SU-DHL-6 (cell line): ENCODE data around the gene KRT15.

Experiments
- H2AFZ ChIP-seq: fragments of 200-600 bp; sonication (generic); 2 replicates; pipeline ENCODE4 v1.6.1; 2014; ENCODE audit warnings: low read depth, mild to moderate bottlenecking, moderate library complexity, mixed read lengths, antibody characterized with exemption, low read length; ENCODE audit not compliant: severe bottlenecking
- H3F3A ChIP-seq: fragments of 200-600 bp; shearing (Covaris generic); 2 replicates; pipeline ENCODE4 v1.6.0; 2016; ENCODE audit warnings: antibody characterized with exemption, mild to moderate bottlenecking; ENCODE audit not compliant: insufficient read depth
- H3K27ac ChIP-seq: fragments of 200-600 bp; sonication (generic); 2 replicates; pipeline ENCODE4 v1.5.1; 2016; ENCODE audit warnings: low read depth, mild to moderate bottlenecking, low read length, moderate library complexity, mixed read lengths
- H3K27me3 ChIP-seq: fragments of 200-600 bp; sonication (generic), shearing (Covaris generic); 2 replicates; pipeline ENCODE4 v1.6.0; 2014; ENCODE audit warnings: mild to moderate bottlenecking, low read length
- H3K36me3 ChIP-seq: fragments of 200-600 bp; sonication (generic); 2 replicates; pipeline ENCODE4 v1.6.1; 2014; ENCODE audit warnings: mild to moderate bottlenecking, low read length, mixed read lengths
- H3K4me2 ChIP-seq: fragments of 300-600, 200-600 bp; shearing (Covaris generic), sonication (generic); 2 replicates; pipeline ENCODE4 v1.6.0; 2014; ENCODE audit warnings: low read length, low read depth, mild to moderate bottlenecking; ENCODE audit not compliant: poor library complexity, severe bottlenecking
- H3K4me3 ChIP-seq: fragments of 200-600 bp; sonication (generic); 2 replicates; pipeline ENCODE4 v1.5.1; 2014; ENCODE audit warnings: antibody characterized with exemption, low read length, mild to moderate bottlenecking, mixed read lengths; ENCODE audit not compliant: insufficient read depth, poor library complexity, severe bottlenecking
- H3K79me2 ChIP-seq: fragments of 200-600 bp; sonication (generic); 2 replicates; pipeline ENCODE4 v1.6.1; 2014; ENCODE audit warnings: mild to moderate bottlenecking, low read length, moderate library complexity; ENCODE audit not compliant: insufficient read depth
- H3K9ac ChIP-seq: fragments of 200-600 bp; sonication (generic); 2 replicates; pipeline ENCODE4 v1.7.0; 2014; ENCODE audit warnings: mild to moderate bottlenecking, low read length
- H3K9me2 ChIP-seq: fragments of 200-600 bp; sonication (generic); replicated peaks from 2 replicates; pipeline ENCODE4 v1.6.1; 2014; ENCODE audit warnings: low read length; ENCODE audit not compliant: insufficient read depth
- H3K9me3 ChIP-seq: fragments of 200-600 bp; sonication (generic); 2 replicates; pipeline ENCODE4 v1.6.1; 2014; ENCODE audit warnings: low read length, mixed read lengths; ENCODE audit not compliant: insufficient read depth
- H4K20me1 ChIP-seq: fragments of 200-600 bp; sonication (generic); 2 replicates; pipeline ENCODE4 v1.6.1; 2014; ENCODE audit warnings: low read depth, mild to moderate bottlenecking, antibody characterized with exemption, low read length, moderate library complexity, mixed read lengths
- EZH2phosphoT487 ChIP-seq: fragments of 200-600 bp; sonication (generic), shearing (Covaris generic); conservative IDR thresholded peaks from 2 replicates; pipeline ENCODE4 v1.6.1; 2018; ENCODE audit warnings: mild to moderate bottlenecking, antibody characterized with exemption, low read length, moderate library complexity, mixed read lengths
- TF ChIP-seq, protein P1 (sequence below): fragments of 200-600 bp; sonication (generic); IDR thresholded peaks from one replicate; pipeline ENCODE4 v1.5.1; 2017; ENCODE audit warnings: antibody characterized with exemption, mild to moderate bottlenecking, low read length, moderate library complexity; ENCODE audit not compliant: insufficient read depth, poor library complexity, severe bottlenecking

The KRT15 gene

GRCh38 chr17:41516830-41517283 lies 1.8 kb downstream of the KRT15 start:
- TF ChIP-seq, protein P1, sequence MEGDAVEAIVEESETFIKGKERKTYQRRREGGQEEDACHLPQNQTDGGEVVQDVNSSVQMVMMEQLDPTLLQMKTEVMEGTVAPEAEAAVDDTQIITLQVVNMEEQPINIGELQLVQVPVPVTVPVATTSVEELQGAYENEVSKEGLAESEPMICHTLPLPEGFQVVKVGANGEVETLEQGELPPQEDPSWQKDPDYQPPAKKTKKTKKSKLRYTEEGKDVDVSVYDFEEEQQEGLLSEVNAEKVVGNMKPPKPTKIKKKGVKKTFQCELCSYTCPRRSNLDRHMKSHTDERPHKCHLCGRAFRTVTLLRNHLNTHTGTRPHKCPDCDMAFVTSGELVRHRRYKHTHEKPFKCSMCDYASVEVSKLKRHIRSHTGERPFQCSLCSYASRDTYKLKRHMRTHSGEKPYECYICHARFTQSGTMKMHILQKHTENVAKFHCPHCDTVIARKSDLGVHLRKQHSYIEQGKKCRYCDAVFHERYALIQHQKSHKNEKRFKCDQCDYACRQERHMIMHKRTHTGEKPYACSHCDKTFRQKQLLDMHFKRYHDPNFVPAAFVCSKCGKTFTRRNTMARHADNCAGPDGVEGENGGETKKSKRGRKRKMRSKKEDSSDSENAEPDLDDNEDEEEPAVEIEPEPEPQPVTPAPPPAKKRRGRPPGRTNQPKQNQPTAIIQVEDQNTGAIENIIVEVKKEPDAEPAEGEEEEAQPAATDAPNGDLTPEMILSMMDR: no peak
- no peak for TF ChIP-seq EZH2phosphoT487
- H3K9me3 ChIP-seq: no peaks in the 10 kb centered on the region
- no peaks in the 10 kb centered on the region for H4K20me1 ChIP-seq
- no peaks in the 10 kb centered on the region for H3K79me2 ChIP-seq
- H3K9ac ChIP-seq: no peak overlapping the region
- no peak overlapping the region for H3K27ac ChIP-seq
- no peak overlapping the region for H2AFZ ChIP-seq
- H3K27me3 ChIP-seq: no peaks in the 10 kb centered on the region
- H3K4me2 ChIP-seq: no peak overlapping the region
- H3K4me3 ChIP-seq: no peak overlapping the region
- H3F3A ChIP-seq: no peaks in the 10 kb centered on the region
- no peaks in the 10 kb centered on the region for H3K9me2 ChIP-seq
- no peaks in the 10 kb centered on the region for H3K36me3 ChIP-seq

DNA sequence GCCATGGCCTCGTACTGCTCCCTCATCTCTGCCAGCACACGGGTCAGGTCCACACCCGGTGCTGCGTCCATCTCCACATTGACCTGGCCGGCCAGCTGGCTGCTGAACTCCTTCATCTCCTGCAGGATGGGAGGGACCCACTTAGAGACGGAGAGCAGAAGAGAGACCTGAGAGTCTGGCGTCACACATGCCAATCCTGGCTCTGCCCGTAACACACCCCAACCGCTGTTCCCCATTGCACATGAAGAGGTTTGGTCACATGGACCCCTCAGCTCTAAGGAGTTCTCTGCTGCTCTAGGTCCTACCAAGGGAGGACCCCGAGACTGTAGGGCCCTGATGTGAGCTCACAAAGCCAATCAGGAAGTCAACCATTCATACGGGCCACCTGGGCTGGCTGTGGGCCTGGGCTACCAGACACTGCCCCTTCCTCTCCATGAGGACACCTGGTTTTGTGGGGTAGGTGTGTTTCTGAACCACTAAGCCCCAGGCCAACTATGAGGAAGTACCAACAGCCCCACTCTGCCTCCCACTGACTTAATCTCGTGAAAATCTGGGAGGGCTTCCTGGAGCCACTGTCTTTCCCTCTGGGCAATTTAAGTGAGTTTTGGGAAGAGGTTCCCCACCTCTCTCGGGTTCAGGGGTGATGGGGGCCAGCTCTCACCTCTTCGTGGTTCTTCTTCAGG lies 2.4 kb downstream of the KRT15 start:
- Histone ChIP-seq H3K9ac (no peak overlapping the region), H3F3A (no peaks in the 10 kb centered on the region), H3K36me3 (no peaks in the 10 kb centered on the region), H3K9me3 (no peaks in the 10 kb centered on the region), H4K20me1 (no peaks in the 10 kb centered on the region), H2AFZ (no peak overlapping the region), H3K9me2 (no peaks in the 10 kb centered on the region), H3K27ac (no peak overlapping the region), H3K79me2 (no peaks in the 10 kb centered on the region), H3K4me2 (no peak overlapping the region), H3K4me3 (no peak overlapping the region), H3K27me3 (no peaks in the 10 kb centered on the region)
- no peak for TF ChIP-seq EZH2phosphoT487
- TF ChIP-seq, protein P1: no peak

- no peak overlapping the region for H3K4me2 ChIP-seq
- H3K9me2 ChIP-seq: no peaks in the 10 kb centered on the region
- no peaks in the 10 kb centered on the region for H3F3A ChIP-seq
- no peak for TF ChIP-seq EZH2phosphoT487
- TF ChIP-seq, protein P1: no peak
- no peak overlapping the region for H3K9ac ChIP-seq
- H3K36me3 ChIP-seq: no peaks in the 10 kb centered on the region
- no peaks in the 10 kb centered on the region for H3K9me3 ChIP-seq
- H3K79me2 ChIP-seq: no peaks in the 10 kb centered on the region
- no peaks in the 10 kb centered on the region for H3K27me3 ChIP-seq
- H3K4me3 ChIP-seq: no peak overlapping the region
- H3K27ac ChIP-seq: no peak overlapping the region
- H4K20me1 ChIP-seq: no peaks in the 10 kb centered on the region
- no peak overlapping the region for H2AFZ ChIP-seq
Observed at GRCh38 chr17:41513168-41513547, 5.5 kb downstream of the KRT15 start.
